KMS-11 (cell line): ENCODE measurements around the gene ADAM29.
A peak's percentile ranks its signal among the peaks of the same experiment; 100 is the strongest.
"Not testable (repeated sequence)": the region's sequence is repeated elsewhere in the genome, so short reads cannot be mapped to it uniquely, and the experiment has no call there.

Source experiments
- H2AFZ ChIP-seq: fragments of 200-600 bp; sonication (generic); 2 replicates; pipeline ENCODE4 v1.6.1; 2016; ENCODE audit warnings: antibody characterized with exemption, mixed run types, low read depth
- H3K27ac ChIP-seq: fragments of 200-600 bp; sonication (generic); 2 replicates; pipeline ENCODE4 v1.6.1; 2016; ENCODE audit warnings: mild to moderate bottlenecking, mixed run types
- H3K27me3 ChIP-seq: fragments of 200-600 bp; sonication (generic); 2 replicates; pipeline ENCODE4 v1.6.1; 2017; ENCODE audit warnings: mild to moderate bottlenecking, low read depth, mixed run types, moderate library complexity; ENCODE audit not compliant: insufficient read depth
- H3K36me3 ChIP-seq: fragments of 200-600 bp; sonication (generic); 2 replicates; pipeline ENCODE4 v1.6.1; 2017; ENCODE audit warnings: mild to moderate bottlenecking, mixed run types; ENCODE audit not compliant: insufficient read depth
- H3K4me1 ChIP-seq: fragments of 200-600 bp; sonication (generic); 2 replicates; pipeline ENCODE4 v1.6.1; 2016; ENCODE audit warnings: mild to moderate bottlenecking, low read depth, mixed run types; ENCODE audit not compliant: poor library complexity, severe bottlenecking
- H3K4me2 ChIP-seq: fragments of 200-600 bp; sonication (generic); 2 replicates; pipeline ENCODE4 v1.7.0; 2016; ENCODE audit warnings: mild to moderate bottlenecking, mixed run types
- H3K4me3 ChIP-seq: fragments of 200-600 bp; sonication (generic); IDR thresholded peaks from 2 replicates; pipeline ENCODE4 v1.6.1; 2017; ENCODE audit warnings: low read depth, low read length, mixed read lengths; ENCODE audit not compliant: insufficient read depth
- H3K79me2 ChIP-seq: fragments of 200-600 bp; sonication (generic); 2 replicates; pipeline ENCODE4 v1.6.1; 2016; ENCODE audit warnings: low read depth, mixed run types; ENCODE audit not compliant: insufficient read depth
- H3K9ac ChIP-seq: fragments of 200-600 bp; sonication (generic); 2 replicates; pipeline ENCODE4 v1.6.1; 2016; ENCODE audit warnings: mild to moderate bottlenecking, mixed run types
- H4K20me1 ChIP-seq: fragments of 200-600 bp; sonication (generic); 2 replicates; pipeline ENCODE4 v1.6.1; 2016; ENCODE audit warnings: mild to moderate bottlenecking, mixed run types; ENCODE audit not compliant: insufficient read depth
- TF ChIP-seq, protein P1 (sequence below): fragments of 200-600 bp; sonication (generic); conservative IDR thresholded peaks from 2 replicates; pipeline ENCODE4 v1.6.1; 2017; ENCODE audit warnings: low read depth, mild to moderate bottlenecking, antibody characterized with exemption, low read length, moderate library complexity, mixed read lengths

Gene ADAM29

DNA sequence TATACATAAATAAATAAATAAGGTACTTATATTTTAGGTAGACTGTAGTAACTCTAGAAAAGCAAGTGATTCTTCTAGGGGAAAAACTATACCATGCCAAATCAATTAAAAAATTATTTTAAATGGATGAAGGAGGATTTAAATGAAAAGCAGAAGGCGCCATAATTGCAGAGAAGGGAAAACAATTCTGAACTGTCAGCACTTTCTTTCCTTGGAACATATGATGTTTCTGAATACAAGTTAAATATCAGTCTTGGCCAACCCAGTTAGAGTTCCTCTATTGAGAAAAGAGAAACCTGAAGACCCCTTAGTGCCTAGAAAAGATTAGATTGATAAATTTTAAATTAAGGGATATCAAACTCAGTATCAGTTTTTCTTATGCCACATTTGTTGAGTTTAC lies 75.8 kb downstream of the ADAM29 start:
- H3K36me3 ChIP-seq = no peaks in the 10 kb centered on the region
- no peak overlapping the region for H3K4me3 ChIP-seq
- no peak overlapping the region for H3K9ac ChIP-seq
- TF ChIP-seq, protein P1, sequence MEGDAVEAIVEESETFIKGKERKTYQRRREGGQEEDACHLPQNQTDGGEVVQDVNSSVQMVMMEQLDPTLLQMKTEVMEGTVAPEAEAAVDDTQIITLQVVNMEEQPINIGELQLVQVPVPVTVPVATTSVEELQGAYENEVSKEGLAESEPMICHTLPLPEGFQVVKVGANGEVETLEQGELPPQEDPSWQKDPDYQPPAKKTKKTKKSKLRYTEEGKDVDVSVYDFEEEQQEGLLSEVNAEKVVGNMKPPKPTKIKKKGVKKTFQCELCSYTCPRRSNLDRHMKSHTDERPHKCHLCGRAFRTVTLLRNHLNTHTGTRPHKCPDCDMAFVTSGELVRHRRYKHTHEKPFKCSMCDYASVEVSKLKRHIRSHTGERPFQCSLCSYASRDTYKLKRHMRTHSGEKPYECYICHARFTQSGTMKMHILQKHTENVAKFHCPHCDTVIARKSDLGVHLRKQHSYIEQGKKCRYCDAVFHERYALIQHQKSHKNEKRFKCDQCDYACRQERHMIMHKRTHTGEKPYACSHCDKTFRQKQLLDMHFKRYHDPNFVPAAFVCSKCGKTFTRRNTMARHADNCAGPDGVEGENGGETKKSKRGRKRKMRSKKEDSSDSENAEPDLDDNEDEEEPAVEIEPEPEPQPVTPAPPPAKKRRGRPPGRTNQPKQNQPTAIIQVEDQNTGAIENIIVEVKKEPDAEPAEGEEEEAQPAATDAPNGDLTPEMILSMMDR = no peak
- no peak overlapping the region for H3K4me2 ChIP-seq
- H3K79me2 ChIP-seq = no peaks in the 10 kb centered on the region
- no peak overlapping the region for H3K27ac ChIP-seq
- no peak overlapping the region for H2AFZ ChIP-seq
- no peaks in the 10 kb centered on the region for H3K27me3 ChIP-seq
- H4K20me1 ChIP-seq = no peaks in the 10 kb centered on the region
- peaks cover 24% of the 10 kb centered on the region for H3K4me1 ChIP-seq

DNA sequence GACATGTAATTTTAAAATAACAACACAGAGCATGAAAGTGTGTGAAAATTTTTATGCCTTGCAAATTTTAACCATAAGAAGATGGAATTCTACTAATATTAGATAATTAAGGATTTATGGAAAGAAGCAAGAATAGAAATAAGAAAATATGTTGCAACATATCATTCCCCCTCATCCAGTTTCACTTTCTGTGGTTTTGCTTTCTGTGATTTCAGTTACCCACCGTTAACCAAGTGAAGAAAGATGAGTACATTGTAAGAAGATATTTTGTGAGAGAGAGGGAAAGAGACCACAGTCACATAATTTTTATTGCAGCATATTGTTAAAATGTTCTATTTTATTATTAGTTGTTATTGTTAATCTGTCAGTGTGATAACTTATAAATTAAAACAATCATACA lies 77.9 kb downstream of the ADAM29 start:
- no peak overlapping the region for H2AFZ ChIP-seq
- H3K27me3 ChIP-seq = no peaks in the 10 kb centered on the region
- H3K4me3 ChIP-seq = no peak overlapping the region
- H3K4me2 ChIP-seq = peak overlapping the region; percentile 5; the same call in 1 of the 2 replicates
- H3K27ac ChIP-seq = no peak overlapping the region
- TF ChIP-seq, protein P1 = no peak
- H3K4me1 ChIP-seq = peaks cover 24% of the 10 kb centered on the region
- H3K36me3 ChIP-seq = no peaks in the 10 kb centered on the region
- H4K20me1 ChIP-seq = no peaks in the 10 kb centered on the region
- H3K9ac ChIP-seq = no peak overlapping the region
- H3K79me2 ChIP-seq = no peaks in the 10 kb centered on the region

DNA sequence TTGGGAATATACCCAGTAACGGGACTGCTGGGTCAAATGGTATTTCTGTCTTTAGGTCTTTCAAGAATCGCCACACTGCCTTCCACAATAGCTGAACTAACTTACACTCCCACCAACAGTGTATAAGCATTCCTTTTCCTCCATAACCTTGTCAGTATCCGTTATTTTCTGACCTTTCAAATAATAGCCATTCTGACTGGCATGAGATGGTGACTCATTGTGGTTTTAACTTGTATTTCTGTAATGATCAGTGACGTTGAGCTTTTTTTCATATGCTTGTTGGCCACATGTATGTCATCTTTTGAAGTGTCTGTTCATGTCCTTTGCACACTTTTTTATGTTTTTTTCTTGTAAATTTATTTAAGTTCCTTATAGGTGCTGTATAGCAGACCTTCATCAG lies 81.2 kb downstream of the ADAM29 start:
- Histone ChIP-seq H3K4me2 (no peak overlapping the region), H4K20me1 (no peaks in the 10 kb centered on the region), H2AFZ (no peak overlapping the region), H3K27me3 (no peaks in the 10 kb centered on the region), H3K4me1 (peaks cover 24% of the 10 kb centered on the region), H3K36me3 (no peaks in the 10 kb centered on the region), H3K9ac (no peak overlapping the region), H3K4me3 (no peak overlapping the region), H3K27ac (no peak overlapping the region), H3K79me2 (no peaks in the 10 kb centered on the region)
- TF ChIP-seq, protein P1 = no peak

DNA sequence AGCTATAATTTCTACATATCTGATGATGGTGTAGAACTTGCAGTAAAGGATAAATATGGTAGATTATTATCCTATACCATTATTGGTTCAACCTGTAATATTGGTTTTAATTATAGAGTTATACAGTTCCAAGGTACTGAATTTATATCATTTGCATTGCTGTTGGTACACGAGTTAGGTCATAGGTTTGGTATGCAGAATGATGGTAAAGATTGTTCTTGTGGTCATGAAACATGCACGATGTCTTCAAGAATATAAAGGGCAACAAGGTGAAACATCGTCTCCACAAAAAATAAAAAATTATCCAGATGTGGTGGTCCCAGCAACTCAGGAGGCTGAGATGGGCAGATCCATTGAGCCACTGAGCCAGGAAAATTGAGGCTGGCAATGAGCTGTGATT lies 99.6 kb downstream of the ADAM29 start:
- Histone ChIP-seq H3K27me3 (no peaks in the 10 kb centered on the region), H4K20me1 (no peaks in the 10 kb centered on the region), H3K9ac (no peak overlapping the region), H3K36me3 (no peaks in the 10 kb centered on the region), H3K27ac (no peak overlapping the region), H3K4me2 (no peak overlapping the region), H3K4me3 (no peak overlapping the region), H3K4me1 (no peaks in the 10 kb centered on the region), H2AFZ (no peak overlapping the region), H3K79me2 (no peaks in the 10 kb centered on the region)
- TF ChIP-seq, protein P1 = no peak

DNA sequence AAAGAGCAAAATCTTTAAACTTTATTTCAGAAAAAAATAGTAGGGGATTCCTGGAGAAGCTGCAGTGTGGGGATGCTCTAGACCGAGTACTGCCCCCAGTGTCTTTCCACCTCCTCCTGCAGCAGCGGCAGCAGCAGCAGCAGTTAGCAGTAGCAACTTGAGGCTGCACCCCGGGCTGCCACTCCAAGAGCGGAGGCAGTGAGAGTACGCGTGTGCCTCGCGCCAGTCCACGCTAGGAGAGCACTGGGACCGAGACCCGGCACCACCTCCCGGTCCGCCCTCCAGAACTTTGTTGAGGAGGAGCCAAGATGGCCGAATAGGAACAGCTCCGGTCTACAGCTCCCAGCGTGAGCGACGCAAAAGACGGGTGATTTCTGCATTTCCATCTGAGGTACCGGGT lies 101.3 kb downstream of the ADAM29 start:
- H3K4me2 ChIP-seq, H3K36me3 ChIP-seq, H3K4me3 ChIP-seq, H4K20me1 ChIP-seq, H3K27me3 ChIP-seq, H3K27ac ChIP-seq, H2AFZ ChIP-seq, H3K79me2 ChIP-seq, H3K9ac ChIP-seq, H3K4me1 ChIP-seq: not testable (repeated sequence)
